AG04449 (cell line): ENCODE measurements around the gene CD9.
"Not testable (repeated sequence)": the region's sequence is repeated elsewhere in the genome, so short reads cannot be mapped to it uniquely, and the experiment has no call there.

Experiments
- CTCF ChIA-PET: fragments of 350-600 bp; formaldehyde crosslinking; extraction: SDS; loops from one replicate; lab custom pipeline; 2021; ENCODE audit warnings: antibody characterized with exemption; lab: Yijun Ruan, JAX
- POLR2A ChIA-PET: fragments of 400-600, 350-600 bp; formaldehyde crosslinking; extraction: SDS; loops from one replicate; lab custom pipeline; 2020; ENCODE audit warnings: antibody characterized with exemption, inconsistent platforms; lab: Yijun Ruan, JAX
- DNase-seq: peaks from one replicate; pipeline ENCODE4 v3.0.0-alpha.2; 2010; ENCODE audit warnings: low read depth, low spot score
- H3K4me3 ChIP-seq: 2 replicates; pipeline ENCODE4 v1.5.1; 2011; ENCODE audit warnings: low read depth, mild to moderate bottlenecking, control low read depth, low read length
- TF ChIP-seq, protein P1 (sequence below): IDR thresholded peaks from one replicate; pipeline ENCODE4 v1.5.1; 2011; ENCODE audit warnings: mild to moderate bottlenecking, moderate library complexity, low read length, control low read depth, inconsistent platforms; ENCODE audit not compliant: insufficient read depth; ENCODE audit errors: missing control alignments

Gene CD9

DNA sequence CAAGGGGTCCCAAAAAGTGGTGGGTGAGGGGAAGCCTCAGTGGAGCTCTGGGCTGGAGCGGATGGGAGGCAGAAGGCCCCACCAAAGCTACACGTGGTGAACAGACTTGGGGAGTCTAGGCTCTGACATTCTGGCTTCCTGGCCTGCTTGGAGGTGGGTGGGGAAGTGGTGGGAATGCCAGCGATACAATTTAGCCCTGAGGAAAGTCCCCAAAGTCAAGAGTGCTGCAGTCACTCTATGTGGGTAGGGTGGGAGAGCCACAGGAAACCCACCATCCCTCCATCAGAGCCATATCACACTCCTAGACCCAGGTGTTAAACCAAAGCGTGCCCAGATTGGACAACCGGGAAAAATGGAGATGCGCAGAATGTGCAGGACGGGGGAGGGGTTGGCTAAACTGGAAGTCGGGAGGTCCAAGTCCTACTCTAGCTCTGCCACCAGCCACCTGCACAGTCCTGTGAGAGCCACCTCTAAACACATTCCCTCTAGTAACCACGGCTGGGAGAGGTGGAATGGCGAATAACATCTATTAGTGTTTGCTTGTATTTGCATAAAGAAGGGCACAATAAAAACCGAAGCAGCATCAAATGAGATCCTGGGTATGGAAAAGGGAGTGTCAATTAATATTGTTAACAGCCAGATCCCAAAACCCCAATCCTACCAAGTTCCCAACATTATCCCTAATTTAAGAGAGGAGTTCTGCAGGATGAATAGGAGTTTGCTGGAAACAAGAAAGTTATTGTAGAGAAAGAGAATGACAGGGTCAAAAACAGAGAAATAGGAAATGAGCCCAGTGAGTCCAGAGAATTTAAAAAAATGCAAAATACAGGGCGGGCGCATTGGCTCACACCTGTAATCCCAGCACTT is 14.0 kb upstream of the CD9 start:
- TF ChIP-seq, protein P1, sequence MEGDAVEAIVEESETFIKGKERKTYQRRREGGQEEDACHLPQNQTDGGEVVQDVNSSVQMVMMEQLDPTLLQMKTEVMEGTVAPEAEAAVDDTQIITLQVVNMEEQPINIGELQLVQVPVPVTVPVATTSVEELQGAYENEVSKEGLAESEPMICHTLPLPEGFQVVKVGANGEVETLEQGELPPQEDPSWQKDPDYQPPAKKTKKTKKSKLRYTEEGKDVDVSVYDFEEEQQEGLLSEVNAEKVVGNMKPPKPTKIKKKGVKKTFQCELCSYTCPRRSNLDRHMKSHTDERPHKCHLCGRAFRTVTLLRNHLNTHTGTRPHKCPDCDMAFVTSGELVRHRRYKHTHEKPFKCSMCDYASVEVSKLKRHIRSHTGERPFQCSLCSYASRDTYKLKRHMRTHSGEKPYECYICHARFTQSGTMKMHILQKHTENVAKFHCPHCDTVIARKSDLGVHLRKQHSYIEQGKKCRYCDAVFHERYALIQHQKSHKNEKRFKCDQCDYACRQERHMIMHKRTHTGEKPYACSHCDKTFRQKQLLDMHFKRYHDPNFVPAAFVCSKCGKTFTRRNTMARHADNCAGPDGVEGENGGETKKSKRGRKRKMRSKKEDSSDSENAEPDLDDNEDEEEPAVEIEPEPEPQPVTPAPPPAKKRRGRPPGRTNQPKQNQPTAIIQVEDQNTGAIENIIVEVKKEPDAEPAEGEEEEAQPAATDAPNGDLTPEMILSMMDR = no peak
- CTCF ChIA-PET = interaction anchor here (2.7 to 6.8 kb wide), 2 partner anchors 9 to 93 kb away, joined by 6 to 58 read pairs; no protein-coding TSS in a partner anchor
- no peak for DNase-seq
- POLR2A ChIA-PET = no interaction called here
- H3K4me3 ChIP-seq = no peak overlapping the region

DNA sequence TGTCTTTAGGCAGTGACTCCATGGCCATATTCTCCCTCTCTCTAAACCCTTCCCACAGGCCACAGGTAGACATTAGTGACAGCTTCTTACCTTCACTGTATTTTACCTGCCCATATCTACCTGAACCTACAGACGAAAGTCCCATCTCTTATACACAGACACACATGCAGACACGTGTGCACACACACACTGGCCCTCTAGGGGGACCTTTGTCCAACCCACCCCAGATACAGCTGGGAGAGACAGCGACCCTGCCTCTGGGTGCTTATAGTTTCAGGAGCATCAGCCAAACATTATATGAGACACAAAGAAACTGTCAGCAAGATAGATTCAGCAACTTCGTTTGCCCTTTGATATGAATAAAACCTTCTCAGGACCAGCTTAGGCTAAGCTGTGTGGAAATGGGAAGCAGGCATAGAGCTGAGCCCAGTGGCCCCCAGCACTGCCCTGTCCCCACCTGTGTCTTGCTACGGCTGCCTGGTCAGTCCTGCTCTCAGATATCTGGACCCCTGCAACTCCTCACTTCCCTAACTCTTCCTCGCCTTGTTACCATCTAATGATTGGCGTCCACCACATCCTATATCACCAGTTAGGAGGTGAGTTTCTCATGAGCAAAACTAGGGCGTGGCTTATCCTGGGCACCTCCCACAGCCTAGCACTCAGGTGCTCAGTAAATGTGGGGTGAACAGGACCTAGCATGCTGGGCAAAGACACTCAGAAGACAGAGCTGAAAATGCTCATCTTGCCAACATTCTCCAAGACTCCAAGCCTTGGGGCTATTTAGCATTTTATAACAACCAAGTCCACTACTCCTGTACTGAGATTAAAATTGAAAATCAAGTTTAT is 12.0 kb upstream of the CD9 start:
- no peak overlapping the region for H3K4me3 ChIP-seq
- ChIA-PET POLR2A (no interaction called here), CTCF (interaction anchor here (0.8 to 6.8 kb wide), 4 partner anchors 7 to 97 kb away, joined by 3 to 58 read pairs (median 12); no protein-coding TSS in a partner anchor)
- DNase-seq = no peak
- TF ChIP-seq, protein P1 = no peak

GRCh38 chr12:6189028-6189427 is 11.2 kb upstream of the CD9 start:
- no peak overlapping the region for H3K4me3 ChIP-seq
- DNase-seq = no peak
- ChIA-PET POLR2A (no interaction called here), CTCF (interaction anchor here (0.8 to 3.2 kb wide), 3 partner anchors 8 to 96 kb away, joined by 3 to 19 read pairs (median 16); no protein-coding TSS in a partner anchor)
- TF ChIP-seq, protein P1 = no peak

GRCh38 chr12:6189952-6190598 is 10.1 kb upstream of the CD9 start:
- DNase-seq, POLR2A ChIA-PET, H3K4me3 ChIP-seq: not testable (repeated sequence)
- CTCF ChIA-PET = interaction anchor here (1.2 to 3.2 kb wide), 3 partner anchors 89 to 202 kb away, joined by 3 to 19 read pairs (median 16); no protein-coding TSS in a partner anchor

- CTCF ChIA-PET = interaction anchor here (1.2 to 3.2 kb wide), 3 partner anchors 89 to 202 kb away, joined by 3 to 19 read pairs (median 16); no protein-coding TSS in a partner anchor
- H3K4me3 ChIP-seq, DNase-seq, POLR2A ChIA-PET: not testable (repeated sequence)
These were observed 9.3 kb upstream of the CD9 start for GRCh38 chr12:6190767-6191530.

GRCh38 chr12:6192604-6193380 is 7.4 kb upstream of the CD9 start:
- H3K4me3 ChIP-seq = no peak overlapping the region
- TF ChIP-seq, protein P1 = no peak
- DNase-seq = no peak
- CTCF ChIA-PET = interaction anchor here (1.3 to 14.1 kb wide), 8 partner anchors 8 to 153 kb away, joined by 3 to 269 read pairs (median 4); no protein-coding TSS in a partner anchor
- POLR2A ChIA-PET = no interaction called here
